ENCODE results near the gene VTI1A. TPM values are rescaled to one million over a fixed set of nuclear protein-coding genes. Genes with fewer than 3 reads are reported as not detected.
A peak's percentile ranks its signal among the peaks of the same experiment; 100 is the strongest.

Gene VTI1A
- total RNA-seq, 6 experiments from 2014 or later, result 11.2 to 26.2 (median 12.3) TPM

DNA sequence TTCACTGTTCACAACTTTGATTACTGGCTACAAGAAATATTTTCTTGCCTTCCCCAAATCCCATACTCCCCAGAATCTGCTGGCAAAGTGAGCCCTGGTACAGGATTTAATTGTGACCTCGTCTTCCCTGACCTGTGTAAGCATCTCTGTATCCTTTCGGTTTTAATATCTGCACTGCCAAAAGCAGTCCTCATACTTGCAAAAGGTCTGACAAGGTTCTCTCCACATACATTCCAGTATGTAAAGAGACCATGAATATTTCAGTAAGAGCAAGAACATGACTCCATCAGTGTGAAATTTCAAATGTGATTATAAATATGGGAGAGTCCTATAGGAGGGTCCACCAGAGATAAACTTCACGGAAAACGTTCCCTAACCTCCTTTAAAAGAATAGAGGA lies 369.0 kb downstream of the VTI1A start:
- DNase-seq, result no peak
- peak overlapping the region; percentile 7 to 21 (median 11) for H3K27ac ChIP-seq
- intact Hi-C loops (cut with DNase I), result no loop called here

DNA sequence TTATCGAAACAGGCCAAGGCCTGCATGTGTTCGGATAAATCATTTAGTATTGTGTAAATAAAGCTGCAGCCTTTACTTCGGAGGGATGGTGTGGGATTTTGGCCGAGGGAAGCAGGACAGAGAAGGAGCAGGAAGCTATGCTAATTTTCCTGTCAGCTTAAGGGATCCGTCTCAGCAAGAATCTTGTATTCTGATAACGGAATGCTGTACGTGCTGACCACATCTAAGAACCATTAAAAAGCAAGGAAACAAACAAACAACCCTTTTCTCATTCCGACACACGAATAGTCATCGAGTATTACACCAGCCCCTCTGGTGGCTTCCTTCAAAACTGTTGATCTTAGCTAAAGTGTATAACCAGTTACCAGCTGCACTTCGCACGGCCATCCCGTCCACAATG lies 369.9 kb downstream of the VTI1A start:
- 46% methylated on average over 12 of the region's 13 CpGs for WGBS (ENCODE audit: insufficient coverage, low coverage, low lambda C conversion rate, missing lambda C conversion rate)
- ATAC-seq, result no peak
- DNase-seq, result no peak
- no peaks in the 10 kb centered on the region for H3K27me3 ChIP-seq
- H3K27ac ChIP-seq, result peak overlapping the region in 1 of 3 donors; percentile 1
- no peak overlapping the region for H3K4me3 ChIP-seq
- no peaks in the 10 kb centered on the region for H3K9me3 ChIP-seq
- H3K4me1 ChIP-seq, result peaks cover 0 to 23% (median 8%) of the 10 kb centered on the region in 4 donors
- H3K36me3 ChIP-seq, result no peaks in the 10 kb centered on the region
- TF ChIP-seq POLR2A (IDR thresholded peaks at IDR 0.05), result no peak
- TF ChIP-seq, protein P1, sequence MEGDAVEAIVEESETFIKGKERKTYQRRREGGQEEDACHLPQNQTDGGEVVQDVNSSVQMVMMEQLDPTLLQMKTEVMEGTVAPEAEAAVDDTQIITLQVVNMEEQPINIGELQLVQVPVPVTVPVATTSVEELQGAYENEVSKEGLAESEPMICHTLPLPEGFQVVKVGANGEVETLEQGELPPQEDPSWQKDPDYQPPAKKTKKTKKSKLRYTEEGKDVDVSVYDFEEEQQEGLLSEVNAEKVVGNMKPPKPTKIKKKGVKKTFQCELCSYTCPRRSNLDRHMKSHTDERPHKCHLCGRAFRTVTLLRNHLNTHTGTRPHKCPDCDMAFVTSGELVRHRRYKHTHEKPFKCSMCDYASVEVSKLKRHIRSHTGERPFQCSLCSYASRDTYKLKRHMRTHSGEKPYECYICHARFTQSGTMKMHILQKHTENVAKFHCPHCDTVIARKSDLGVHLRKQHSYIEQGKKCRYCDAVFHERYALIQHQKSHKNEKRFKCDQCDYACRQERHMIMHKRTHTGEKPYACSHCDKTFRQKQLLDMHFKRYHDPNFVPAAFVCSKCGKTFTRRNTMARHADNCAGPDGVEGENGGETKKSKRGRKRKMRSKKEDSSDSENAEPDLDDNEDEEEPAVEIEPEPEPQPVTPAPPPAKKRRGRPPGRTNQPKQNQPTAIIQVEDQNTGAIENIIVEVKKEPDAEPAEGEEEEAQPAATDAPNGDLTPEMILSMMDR (IDR thresholded peaks at IDR 0.05), result no peak
- intact Hi-C loops (cut with DNase I), result no loop called here

More for the DNA sequence above, 369.0 kb downstream of the VTI1A start:
- no peak overlapping the region for H3K4me3 ChIP-seq
- WGBS (ENCODE audit: insufficient coverage, low coverage, low lambda C conversion rate, missing lambda C conversion rate), result 46% methylated on average over 4 of the region's 4 CpGs
- peaks cover 0 to 20% (median 8%) of the 10 kb centered on the region in 4 donors for H3K4me1 ChIP-seq
- no peaks in the 10 kb centered on the region for H3K27me3 ChIP-seq
- H3K36me3 ChIP-seq, result no peaks in the 10 kb centered on the region
- no peaks in the 10 kb centered on the region for H3K9me3 ChIP-seq
- ATAC-seq, result peak in 3 of 4 donors; percentile 2 to 22 (median 7)
- TF ChIP-seq POLR2A (IDR thresholded peaks at IDR 0.05), result no peak
- TF ChIP-seq, protein P1 (IDR thresholded peaks at IDR 0.05), result no peak

DNA sequence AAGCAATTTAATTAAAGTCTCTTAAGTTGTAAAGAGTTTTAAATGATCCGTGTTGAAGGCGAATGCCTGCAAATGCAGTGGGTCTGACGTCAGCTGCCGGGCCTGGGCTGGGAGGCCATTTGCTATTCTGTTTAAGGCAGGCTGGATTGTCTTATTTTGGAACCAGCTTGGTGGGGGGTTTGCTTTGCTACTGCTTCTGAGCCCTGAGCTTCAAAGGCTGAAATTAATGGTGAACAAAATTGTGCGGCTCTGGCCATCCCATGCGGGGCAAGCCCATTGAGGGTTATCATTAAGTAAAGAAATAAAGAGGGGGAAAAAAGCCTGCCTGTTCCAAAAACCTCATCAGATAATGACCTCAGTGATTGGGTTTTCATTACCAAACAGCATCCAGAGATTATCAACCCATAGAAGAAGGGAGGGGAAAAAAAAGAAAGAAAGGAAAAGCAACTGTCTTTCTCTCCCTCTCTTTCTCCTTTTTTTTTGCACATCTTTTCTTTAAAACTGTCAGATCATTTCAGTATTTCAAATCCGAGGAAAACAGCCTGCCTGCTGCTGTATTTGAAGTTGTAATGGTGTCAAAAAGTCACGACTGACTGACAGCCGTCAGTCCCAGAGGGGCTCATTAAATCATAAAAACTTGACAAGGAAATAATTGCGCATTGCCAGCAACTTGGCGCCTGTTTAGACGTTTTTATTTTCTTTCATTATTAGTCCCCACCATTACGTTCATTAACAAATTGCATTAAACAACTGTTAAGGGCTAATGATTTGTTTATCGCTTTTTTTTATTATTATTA lies 371.2 kb downstream of the VTI1A start:
- intact Hi-C loops (cut with DNase I), result no loop called here
- peaks cover 0 to 25% (median 8%) of the 10 kb centered on the region in 4 donors for H3K4me1 ChIP-seq
- H3K36me3 ChIP-seq, result no peaks in the 10 kb centered on the region
- 92% methylated on average over 13 of the region's 14 CpGs for WGBS (ENCODE audit: insufficient coverage, low coverage, low lambda C conversion rate, missing lambda C conversion rate)
- TF ChIP-seq POLR2A (IDR thresholded peaks at IDR 0.05), result no peak
- TF ChIP-seq, protein P1 (IDR thresholded peaks at IDR 0.05), result no peak
- ATAC-seq (no peak), DNase-seq (no peak)
- H3K27ac ChIP-seq, result no peak overlapping the region
- no peaks in the 10 kb centered on the region for H3K27me3 ChIP-seq
- H3K9me3 ChIP-seq, result no peaks in the 10 kb centered on the region
- H3K4me3 ChIP-seq, result no peak overlapping the region

DNA sequence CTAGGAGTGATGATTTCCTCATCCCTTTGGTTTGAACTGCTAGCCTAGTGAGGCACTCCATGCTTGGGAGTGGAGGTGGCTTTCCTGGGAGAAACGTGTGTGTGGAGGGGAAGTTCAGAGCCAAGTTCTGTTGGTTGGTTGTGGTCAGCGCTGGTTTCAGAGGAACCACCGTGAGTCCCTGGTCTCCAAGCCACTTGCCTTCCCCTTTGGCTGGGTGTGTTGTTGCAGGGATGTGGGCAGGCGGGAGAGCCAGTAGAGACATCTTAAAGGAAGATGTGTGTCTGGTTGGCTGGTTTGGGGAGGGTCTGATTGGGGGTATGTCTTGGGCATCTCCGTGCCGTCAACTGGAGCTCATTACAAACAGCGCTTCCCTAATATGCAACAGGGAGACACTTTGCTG lies 372.2 kb downstream of the VTI1A start:
- Histone ChIP-seq H3K4me3 (no peak overlapping the region), H3K27ac (no peak overlapping the region), H3K36me3 (no peaks in the 10 kb centered on the region), H3K9me3 (no peaks in the 10 kb centered on the region), H3K27me3 (no peaks in the 10 kb centered on the region), H3K4me1 (peaks cover 0 to 25% (median 8%) of the 10 kb centered on the region in 4 donors)
- WGBS (ENCODE audit: insufficient coverage, low coverage, low lambda C conversion rate, missing lambda C conversion rate), result 64% methylated on average over 3 of the region's 7 CpGs
- intact Hi-C loops (cut with DNase I), result no loop called here
- TF ChIP-seq, protein P1 (IDR thresholded peaks at IDR 0.05), result no peak
- no peak for TF ChIP-seq POLR2A (IDR thresholded peaks at IDR 0.05)
- DNase-seq (no peak), ATAC-seq (no peak)
